ENCODE results near the gene GSDME. TPM values are rescaled to one million over a fixed set of nuclear protein-coding genes. Genes with fewer than 3 reads are reported as not detected.

Gene GSDME
- polyA plus RNA-seq, 1 donor (not counting 4 experiments of a cell fraction or from before 2014, with no cell fraction given), result 105 TPM

DNA sequence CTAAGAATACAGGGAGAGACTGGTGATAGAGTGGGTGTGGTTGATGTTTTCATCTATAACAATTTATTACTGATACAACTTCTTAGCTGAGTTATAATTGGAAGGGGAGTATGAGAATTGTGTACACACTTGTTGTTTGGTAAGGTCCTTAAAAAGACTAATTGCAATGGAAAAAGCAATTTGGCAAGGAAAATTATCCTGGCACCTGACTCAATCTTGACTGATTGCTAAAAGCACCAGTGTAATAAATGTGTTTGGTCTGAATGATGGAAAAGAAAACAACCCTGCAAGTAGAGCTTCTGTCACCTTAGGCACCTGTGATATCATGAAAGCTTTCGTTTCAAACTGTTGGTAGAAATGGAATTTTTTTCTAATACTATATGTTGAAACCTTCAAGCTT, 6.7 kb upstream of the GSDME start:
- no peaks in the 10 kb centered on the region for H4K20me1 ChIP-seq (ENCODE audit: control insufficient read depth, extremely low read depth, insufficient read depth, low read length)

DNA sequence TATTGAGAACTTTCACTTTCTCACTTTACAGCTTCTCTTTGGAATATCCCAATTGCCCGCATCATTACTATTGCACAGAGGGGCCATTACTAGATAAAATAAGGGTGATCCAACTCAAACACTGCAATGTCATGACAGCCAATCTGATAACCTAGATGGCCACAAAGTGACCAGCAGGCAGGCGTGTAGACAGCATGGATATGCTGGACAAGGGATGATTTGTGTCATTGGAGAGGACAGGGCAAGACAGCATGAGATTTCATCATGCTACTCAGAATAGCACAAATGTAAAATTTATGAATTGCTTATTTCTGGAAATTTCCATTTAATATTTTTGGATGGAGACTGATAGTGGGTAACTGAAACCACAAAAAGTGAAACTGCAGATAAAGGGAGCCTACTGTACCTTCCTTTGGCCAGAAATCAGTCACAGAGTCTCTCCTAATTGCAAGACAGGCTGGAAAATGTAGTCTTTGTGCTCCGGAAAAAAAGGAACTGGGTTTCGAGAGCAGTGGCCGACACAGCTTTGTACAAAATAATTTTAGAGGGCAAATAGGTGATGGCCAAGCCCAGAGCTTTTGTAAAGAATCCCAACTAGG, 6.1 kb upstream of the GSDME start:
- no peaks in the 10 kb centered on the region for H3K9me3 ChIP-seq (ENCODE audit: control insufficient read depth, low read depth, low read length)
- no peak overlapping the region for H3K27ac ChIP-seq (ENCODE audit: control insufficient read depth, insufficient read depth, low read length)
- H3K9me1 ChIP-seq (ENCODE audit: control insufficient read depth, extremely low read depth, insufficient read depth, low read length), result no peaks in the 10 kb centered on the region
- no peak for DNase-seq (ENCODE audit: low read depth, low spot score)
- H3K27me3 ChIP-seq (ENCODE audit: control insufficient read depth, extremely low read depth, insufficient read depth, low read length), result no peaks in the 10 kb centered on the region
- H3K4me3 ChIP-seq (ENCODE audit: control insufficient read depth in 2 of 3, extremely low read depth in 1 of 3, insufficient read depth in 2 of 3, low read depth in 1 of 3, low read length in 3 of 3), result no peak overlapping the region
- dilution Hi-C loops (cut with MboI; ENCODE audit: extremely low pct_ligation_motif_present, low sequenced_read_pairs), result no loop called here
- FAIRE-seq, result no peak
- H3K9ac ChIP-seq (ENCODE audit: control insufficient read depth, extremely low read depth, insufficient read depth, low read length), result no peak overlapping the region
- no peak overlapping the region for H2AFZ ChIP-seq (ENCODE audit: control insufficient read depth, low read length)
- no peaks in the 10 kb centered on the region for H3K79me2 ChIP-seq (ENCODE audit: control insufficient read depth, insufficient read depth, low read length)
- no peaks in the 10 kb centered on the region for H3K36me3 ChIP-seq (ENCODE audit: control insufficient read depth in 2 of 2, extremely low read depth in 1 of 2, insufficient read depth in 2 of 2, low read length in 2 of 2)
- TF ChIP-seq, protein P1, sequence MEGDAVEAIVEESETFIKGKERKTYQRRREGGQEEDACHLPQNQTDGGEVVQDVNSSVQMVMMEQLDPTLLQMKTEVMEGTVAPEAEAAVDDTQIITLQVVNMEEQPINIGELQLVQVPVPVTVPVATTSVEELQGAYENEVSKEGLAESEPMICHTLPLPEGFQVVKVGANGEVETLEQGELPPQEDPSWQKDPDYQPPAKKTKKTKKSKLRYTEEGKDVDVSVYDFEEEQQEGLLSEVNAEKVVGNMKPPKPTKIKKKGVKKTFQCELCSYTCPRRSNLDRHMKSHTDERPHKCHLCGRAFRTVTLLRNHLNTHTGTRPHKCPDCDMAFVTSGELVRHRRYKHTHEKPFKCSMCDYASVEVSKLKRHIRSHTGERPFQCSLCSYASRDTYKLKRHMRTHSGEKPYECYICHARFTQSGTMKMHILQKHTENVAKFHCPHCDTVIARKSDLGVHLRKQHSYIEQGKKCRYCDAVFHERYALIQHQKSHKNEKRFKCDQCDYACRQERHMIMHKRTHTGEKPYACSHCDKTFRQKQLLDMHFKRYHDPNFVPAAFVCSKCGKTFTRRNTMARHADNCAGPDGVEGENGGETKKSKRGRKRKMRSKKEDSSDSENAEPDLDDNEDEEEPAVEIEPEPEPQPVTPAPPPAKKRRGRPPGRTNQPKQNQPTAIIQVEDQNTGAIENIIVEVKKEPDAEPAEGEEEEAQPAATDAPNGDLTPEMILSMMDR (optimal IDR thresholded peaks at IDR 0.05 in 1 of 3, IDR thresholded peaks at IDR 0.05 in 1 of 3, conservative IDR thresholded peaks at IDR 0.05 in 1 of 3; ENCODE audit: extremely low read depth in 1 of 3, insufficient read depth in 2 of 3, low read length in 3 of 3), result no peak
- TF ChIP-seq EZH2 (IDR thresholded peaks at IDR 0.05; ENCODE audit: low read length), result no peak
- H4K20me1 ChIP-seq (ENCODE audit: control insufficient read depth, extremely low read depth, insufficient read depth, low read length), result no peaks in the 10 kb centered on the region
- no peaks in the 10 kb centered on the region for H3K4me1 ChIP-seq (ENCODE audit: control insufficient read depth, extremely low read depth, insufficient read depth, low read length)
- no peak overlapping the region for H3K4me2 ChIP-seq (ENCODE audit: control insufficient read depth, extremely low read depth, insufficient read depth, low read depth, low read length)

More for the DNA sequence above, 6.7 kb upstream of the GSDME start:
- H2AFZ ChIP-seq (ENCODE audit: control insufficient read depth, low read length), result no peak overlapping the region
- H3K9me3 ChIP-seq (ENCODE audit: control insufficient read depth, low read depth, low read length), result no peaks in the 10 kb centered on the region
- FAIRE-seq (no peak), DNase-seq (ENCODE audit: low read depth, low spot score) (no peak)
- TF ChIP-seq EZH2 (IDR thresholded peaks at IDR 0.05; ENCODE audit: low read length), result no peak
- no peaks in the 10 kb centered on the region for H3K36me3 ChIP-seq (ENCODE audit: control insufficient read depth in 2 of 2, extremely low read depth in 1 of 2, insufficient read depth in 2 of 2, low read length in 2 of 2)
- no peaks in the 10 kb centered on the region for H3K9me1 ChIP-seq (ENCODE audit: control insufficient read depth, extremely low read depth, insufficient read depth, low read length)
- no peak overlapping the region for H3K9ac ChIP-seq (ENCODE audit: control insufficient read depth, extremely low read depth, insufficient read depth, low read length)
- no peaks in the 10 kb centered on the region for H3K79me2 ChIP-seq (ENCODE audit: control insufficient read depth, insufficient read depth, low read length)
- no peaks in the 10 kb centered on the region for H3K4me1 ChIP-seq (ENCODE audit: control insufficient read depth, extremely low read depth, insufficient read depth, low read length)
- no peaks in the 10 kb centered on the region for H3K27me3 ChIP-seq (ENCODE audit: control insufficient read depth, extremely low read depth, insufficient read depth, low read length)
- no peak overlapping the region for H3K4me3 ChIP-seq (ENCODE audit: control insufficient read depth in 2 of 3, extremely low read depth in 1 of 3, insufficient read depth in 2 of 3, low read depth in 1 of 3, low read length in 3 of 3)
- no peak overlapping the region for H3K4me2 ChIP-seq (ENCODE audit: control insufficient read depth, extremely low read depth, insufficient read depth, low read depth, low read length)
- dilution Hi-C loops (cut with MboI; ENCODE audit: extremely low pct_ligation_motif_present, low sequenced_read_pairs), result no loop called here
- no peak overlapping the region for H3K27ac ChIP-seq (ENCODE audit: control insufficient read depth, insufficient read depth, low read length)

DNA sequence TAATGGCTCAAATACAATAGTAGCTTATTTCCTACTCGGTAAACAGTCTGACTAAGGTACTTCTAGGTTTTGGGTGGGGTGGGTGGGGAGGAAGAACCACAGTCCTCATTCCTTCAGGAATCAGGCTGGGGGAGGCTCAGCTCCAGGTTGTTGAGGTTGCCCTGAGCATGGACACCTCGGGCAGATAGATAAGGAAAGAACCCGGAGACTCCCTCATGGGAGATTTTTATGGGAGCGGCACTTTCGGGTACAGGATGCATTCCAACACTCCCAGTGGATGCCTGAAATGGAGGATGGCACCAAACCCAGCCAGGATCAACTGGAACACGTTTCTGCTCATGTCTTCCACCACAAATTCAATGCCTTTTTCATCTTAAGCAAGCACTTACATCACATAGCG, 5.5 kb upstream of the GSDME start:
- H3K79me2 ChIP-seq (ENCODE audit: control insufficient read depth, insufficient read depth, low read length), result no peaks in the 10 kb centered on the region
- H3K27me3 ChIP-seq (ENCODE audit: control insufficient read depth, extremely low read depth, insufficient read depth, low read length), result no peaks in the 10 kb centered on the region
- H3K9me1 ChIP-seq (ENCODE audit: control insufficient read depth, extremely low read depth, insufficient read depth, low read length), result no peaks in the 10 kb centered on the region
- H4K20me1 ChIP-seq (ENCODE audit: control insufficient read depth, extremely low read depth, insufficient read depth, low read length), result no peaks in the 10 kb centered on the region
- peak overlapping the region; percentile 18 for H3K4me2 ChIP-seq (ENCODE audit: control insufficient read depth, extremely low read depth, insufficient read depth, low read depth, low read length)
- DNase-seq (ENCODE audit: low read depth, low spot score) (no peak), FAIRE-seq (no peak)
- H3K4me1 ChIP-seq (ENCODE audit: control insufficient read depth, extremely low read depth, insufficient read depth, low read length), result no peaks in the 10 kb centered on the region
- dilution Hi-C loops (cut with MboI; ENCODE audit: extremely low pct_ligation_motif_present, low sequenced_read_pairs), result no loop called here
- no peak for TF ChIP-seq EZH2 (IDR thresholded peaks at IDR 0.05; ENCODE audit: low read length)
- TF ChIP-seq, protein P1 (optimal IDR thresholded peaks at IDR 0.05 in 1 of 3, IDR thresholded peaks at IDR 0.05 in 1 of 3, conservative IDR thresholded peaks at IDR 0.05 in 1 of 3; ENCODE audit: extremely low read depth in 1 of 3, insufficient read depth in 2 of 3, low read length in 3 of 3), result no peak
- no peaks in the 10 kb centered on the region for H3K36me3 ChIP-seq (ENCODE audit: control insufficient read depth in 2 of 2, extremely low read depth in 1 of 2, insufficient read depth in 2 of 2, low read length in 2 of 2)
- no peaks in the 10 kb centered on the region for H3K9me3 ChIP-seq (ENCODE audit: control insufficient read depth, low read depth, low read length)
- no peak overlapping the region for H3K9ac ChIP-seq (ENCODE audit: control insufficient read depth, extremely low read depth, insufficient read depth, low read length)
- no peak overlapping the region for H2AFZ ChIP-seq (ENCODE audit: control insufficient read depth, low read length)
- H3K27ac ChIP-seq (ENCODE audit: control insufficient read depth, insufficient read depth, low read length), result no peak overlapping the region
- H3K4me3 ChIP-seq (ENCODE audit: control insufficient read depth in 2 of 3, extremely low read depth in 1 of 3, insufficient read depth in 2 of 3, low read depth in 1 of 3, low read length in 3 of 3), result no peak overlapping the region

Measured in keratinocyte (primary cell).